Esophagus muscularis mucosa (tissue), 4 donors: ENCODE data around the gene PAQR8. TPM values are rescaled to one million over a fixed set of nuclear protein-coding genes. Genes with fewer than 3 reads are reported as not detected.
A peak's percentile ranks its signal among the peaks of the same experiment; 100 is the strongest.

Experiments used
- DNase-seq: peaks from one replicate; pipeline ENCODE4 v3.0.0-alpha.2; 2017; ENCODE audit errors: extremely low spot score
- H3K27ac ChIP-seq, 4 donors: fragments of 200-600 bp; sonication (generic); replicated peaks in 1 of 4; 1 replicate in 3 of 4; 2 replicates in 1 of 4; pipeline ENCODE4 v1.5.1; 2016 to 2019; ENCODE audit warnings: mild to moderate bottlenecking in 1 of 4
- H3K27me3 ChIP-seq, 4 donors: fragments of 200-600 bp; sonication (generic); one replicate each; pipeline versions ENCODE4 v1.5.1 to v1.6.0; 2016 to 2019
- H3K36me3 ChIP-seq, 4 donors: fragments of 200-600 bp; sonication (generic); one replicate each; pipeline ENCODE4 v1.5.1; 2016 to 2019
- H3K4me1 ChIP-seq, 4 donors: fragments of 200-600 bp; sonication (generic); one replicate each; pipeline ENCODE4 v1.5.1; 2016 to 2019
- H3K4me3 ChIP-seq, 4 donors: fragments of 200-600 bp; sonication (generic); 1 replicate in 2 of 4; 2 replicates in 2 of 4; pipeline ENCODE4 v1.5.1; 2016 to 2019; ENCODE audit warnings: mild to moderate bottlenecking in 4 of 4, moderate library complexity in 1 of 4
- H3K9me3 ChIP-seq, 4 donors: fragments of 200-600 bp; sonication (generic); 1 replicate in 3 of 4; 2 replicates in 1 of 4; pipeline ENCODE4 v1.5.1; 2016 to 2019
- EP300 ChIP-seq: sonication (generic); formaldehyde crosslinking; IDR thresholded peaks from one replicate; pipeline ENCODE4 v1.6.1; 2017; ENCODE audit warnings: antibody characterized with exemption
- POLR2A ChIP-seq: fragments of 450-650 bp; IDR thresholded peaks from one replicate; pipeline ENCODE4 v1.6.1; 2017; ENCODE audit warnings: antibody characterized with exemption, moderate library complexity, mild to moderate bottlenecking, low read depth
- POLR2AphosphoS5 ChIP-seq, 2 donors: sonication (generic); formaldehyde crosslinking; IDR thresholded peaks; one replicate each; pipeline ENCODE4 v1.6.1; 2017; ENCODE audit warnings: antibody characterized with exemption in 2 of 2
- WGBS: methylation state at CpG from one replicate; pipeline ENCODE4 v1.1.5; 2018; 5-methylcytosine and 5-hydroxymethylcytosine counted together
- intact Hi-C: fragments of 100-400 bp; cut with DNase I; formaldehyde crosslinking; loops from one replicate; pipeline ENCODE4 v1.15.1; 2023
- total RNA-seq, 4 donors: library from RNA; depleted of rRNA; stranded (reverse); fragments of >200 nt; gene quantifications; one replicate each; pipeline versions ENCODE4 v1.1.0 to v1.2.1, GENCODE V29; 2016
- TF ChIP-seq, protein P1 (sequence below), 3 experiments: fragments of 200-600 bp in 2 of 3; fragments of 450-650 bp in 1 of 3; sonication (generic) in 2 of 3; IDR thresholded peaks; one replicate each; pipeline ENCODE4 v1.5.1; 2017 to 2019; ENCODE audit warnings: antibody characterized with exemption in 3 of 3, mild to moderate bottlenecking in 2 of 3, moderate library complexity in 1 of 3

PAQR8 gene
- total RNA-seq, 4 donors from 2014 or later, result 11.1 to 32.5 (median 14.2) TPM

DNA sequence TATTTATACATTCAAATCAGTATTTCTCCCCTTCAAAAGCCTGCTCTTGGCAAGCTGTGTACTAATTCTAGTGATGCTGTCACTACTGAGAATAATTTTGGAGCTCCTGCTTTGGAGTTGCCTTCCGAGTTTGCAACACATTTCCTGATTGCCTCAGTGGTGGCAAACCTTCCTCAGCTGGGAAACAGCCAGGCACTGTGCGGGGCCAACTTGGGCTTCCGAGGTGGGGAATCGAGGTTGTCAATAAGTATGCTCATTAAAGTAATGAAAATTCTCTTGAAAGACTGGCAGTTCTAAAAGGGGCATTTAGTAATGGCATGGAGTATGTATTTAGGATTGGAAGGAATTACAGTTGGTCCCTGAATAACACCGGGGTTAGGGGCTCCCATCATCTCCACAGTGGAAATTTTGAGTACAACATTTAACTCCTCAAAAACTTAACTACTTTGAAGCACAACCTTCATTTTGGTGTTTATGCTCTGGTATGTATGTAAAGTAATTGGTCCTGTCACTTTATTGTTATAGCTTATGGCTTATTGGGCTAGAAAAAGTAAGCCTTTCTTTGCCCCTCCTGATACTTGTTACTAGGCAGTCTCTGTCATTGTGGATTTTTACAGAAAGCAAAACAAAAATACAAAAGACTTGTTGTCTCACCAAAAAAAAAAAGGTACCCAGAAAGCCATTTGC lies 2.7 kb downstream of the PAQR8 start:
- Histone ChIP-seq H3K4me1 (peaks cover 16 to 61% (median 59%) of the 10 kb centered on the region in 4 donors), H3K27ac (peak overlapping the region in 2 of 4 donors; percentile 2 to 52), H3K4me3 (no peak overlapping the region), H3K9me3 (no peaks in the 10 kb centered on the region), H3K27me3 (no peaks in the 10 kb centered on the region), H3K36me3 (peaks cover 0 to 8% (median 0%) of the 10 kb centered on the region in 4 donors)
- TF ChIP-seq, protein P1, sequence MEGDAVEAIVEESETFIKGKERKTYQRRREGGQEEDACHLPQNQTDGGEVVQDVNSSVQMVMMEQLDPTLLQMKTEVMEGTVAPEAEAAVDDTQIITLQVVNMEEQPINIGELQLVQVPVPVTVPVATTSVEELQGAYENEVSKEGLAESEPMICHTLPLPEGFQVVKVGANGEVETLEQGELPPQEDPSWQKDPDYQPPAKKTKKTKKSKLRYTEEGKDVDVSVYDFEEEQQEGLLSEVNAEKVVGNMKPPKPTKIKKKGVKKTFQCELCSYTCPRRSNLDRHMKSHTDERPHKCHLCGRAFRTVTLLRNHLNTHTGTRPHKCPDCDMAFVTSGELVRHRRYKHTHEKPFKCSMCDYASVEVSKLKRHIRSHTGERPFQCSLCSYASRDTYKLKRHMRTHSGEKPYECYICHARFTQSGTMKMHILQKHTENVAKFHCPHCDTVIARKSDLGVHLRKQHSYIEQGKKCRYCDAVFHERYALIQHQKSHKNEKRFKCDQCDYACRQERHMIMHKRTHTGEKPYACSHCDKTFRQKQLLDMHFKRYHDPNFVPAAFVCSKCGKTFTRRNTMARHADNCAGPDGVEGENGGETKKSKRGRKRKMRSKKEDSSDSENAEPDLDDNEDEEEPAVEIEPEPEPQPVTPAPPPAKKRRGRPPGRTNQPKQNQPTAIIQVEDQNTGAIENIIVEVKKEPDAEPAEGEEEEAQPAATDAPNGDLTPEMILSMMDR (IDR thresholded peaks at IDR 0.05), result no peak
- TF ChIP-seq POLR2AphosphoS5 (IDR thresholded peaks at IDR 0.05) (no peak), EP300 (no peak), POLR2A (no peak)
- intact Hi-C loops, result loop anchor here (5.0 to 10.0 kb wide), 3 partner anchors 33 to 80 kb away; partner anchors contain the start of gene MCM3
- DNase-seq, result no peak
- 55% methylated on average over 5 of the region's 5 CpGs for WGBS

- H3K4me1 ChIP-seq, result peaks cover 16 to 54% (median 52%) of the 10 kb centered on the region in 4 donors
- intact Hi-C loops, result loop anchor here (10.0 kb wide), 1 partner anchor 81 kb away; the partner anchor contains the start of gene MCM3
- peaks cover 0 to 8% (median 0%) of the 10 kb centered on the region in 4 donors for H3K36me3 ChIP-seq
- no peak for DNase-seq
- TF ChIP-seq POLR2A (no peak), EP300 (no peak), POLR2AphosphoS5 (IDR thresholded peaks at IDR 0.05) (no peak)
- TF ChIP-seq, protein P1 (IDR thresholded peaks at IDR 0.05), result no peak
- no peak overlapping the region for H3K4me3 ChIP-seq
- WGBS, result 94% methylated on average over 4 of the region's 4 CpGs
- H3K9me3 ChIP-seq, result no peaks in the 10 kb centered on the region
- no peaks in the 10 kb centered on the region for H3K27me3 ChIP-seq
- peak overlapping the region in 2 of 4 donors; percentile 7 to 31 for H3K27ac ChIP-seq
Observed at GRCh38 chr6:52365317-52365716, 3.4 kb downstream of the PAQR8 start.

DNA sequence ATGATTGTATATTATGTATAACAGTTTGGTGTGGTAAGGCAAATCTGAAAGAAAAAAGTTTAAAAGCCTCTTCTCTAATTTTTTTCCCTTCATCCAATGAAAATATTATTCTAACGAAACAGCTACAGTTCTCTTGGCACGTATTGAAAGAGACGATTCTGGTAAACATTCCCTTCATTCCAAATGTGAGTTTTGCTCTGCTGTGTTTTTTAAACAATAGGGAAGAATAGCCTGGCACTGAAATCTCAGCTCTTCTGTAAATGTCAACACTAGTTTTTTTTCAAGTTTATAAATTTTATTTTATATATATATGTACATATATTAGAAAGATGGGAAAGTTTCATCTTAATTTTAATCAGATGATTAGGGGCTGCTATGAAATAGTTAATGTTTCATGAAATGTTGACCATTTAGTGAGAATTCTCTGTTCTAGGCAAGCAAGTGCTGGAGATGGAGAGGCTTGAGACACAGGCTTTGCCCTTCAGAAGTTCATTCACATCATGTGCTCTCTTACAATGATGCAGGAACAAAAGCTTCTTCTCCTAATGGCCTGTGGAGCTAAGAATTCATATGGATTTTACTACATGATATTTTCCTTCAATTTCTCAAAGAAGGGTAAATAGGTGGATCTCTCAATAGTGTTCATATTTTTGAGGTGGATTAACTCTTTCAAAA lies 4.1 kb downstream of the PAQR8 start:
- Histone ChIP-seq H3K27ac (peak overlapping the region in 3 of 4 donors; percentile 7 to 31 (median 11)), H3K27me3 (no peaks in the 10 kb centered on the region), H3K4me3 (no peak overlapping the region), H3K36me3 (peaks cover 0 to 8% (median 0%) of the 10 kb centered on the region in 4 donors), H3K4me1 (peaks cover 13 to 47% (median 45%) of the 10 kb centered on the region in 4 donors), H3K9me3 (no peaks in the 10 kb centered on the region)
- no peak for TF ChIP-seq EP300
- 45% methylated on average over 3 of the region's 3 CpGs for WGBS
- intact Hi-C loops, result loop anchor here (10.0 kb wide), 1 partner anchor 81 kb away; the partner anchor contains the start of gene MCM3
- no peak for DNase-seq

DNA sequence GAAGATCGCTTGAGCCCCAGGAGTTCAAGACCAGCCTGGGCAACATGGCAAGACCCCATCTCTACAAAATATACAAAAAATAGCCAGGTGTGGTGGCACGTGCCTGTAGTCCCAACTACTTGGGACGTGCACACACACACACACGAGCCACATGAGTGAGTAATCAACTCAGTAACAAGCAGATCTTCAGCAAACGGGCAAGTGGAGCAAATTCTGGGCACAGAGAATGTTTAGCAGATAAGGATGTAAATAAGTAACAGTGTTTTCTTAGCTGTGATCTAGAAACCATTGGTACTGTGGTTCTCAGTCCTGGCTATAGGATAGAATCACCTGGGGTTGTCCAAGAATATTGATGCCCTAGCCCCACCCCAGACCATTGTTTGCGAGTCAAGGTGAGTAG lies 6.1 kb downstream of the PAQR8 start:
- no peak for DNase-seq
- H3K4me1 ChIP-seq, result peaks cover 7 to 43% (median 36%) of the 10 kb centered on the region in 4 donors
- no peak overlapping the region for H3K4me3 ChIP-seq
- H3K27me3 ChIP-seq, result no peaks in the 10 kb centered on the region
- H3K9me3 ChIP-seq, result no peaks in the 10 kb centered on the region
- TF ChIP-seq POLR2AphosphoS5 (IDR thresholded peaks at IDR 0.05), result no peak
- TF ChIP-seq, protein P1 (IDR thresholded peaks at IDR 0.05), result no peak
- no peak for TF ChIP-seq POLR2A
- TF ChIP-seq EP300, result no peak
- intact Hi-C loops, result loop anchor here (10.0 kb wide), 1 partner anchor 83 kb away; the partner anchor contains the start of gene MCM3
- 96% methylated on average over 6 of the region's 6 CpGs for WGBS
- H3K36me3 ChIP-seq, result peaks cover 0 to 8% (median 0%) of the 10 kb centered on the region in 4 donors
- H3K27ac ChIP-seq, result no peak overlapping the region

DNA sequence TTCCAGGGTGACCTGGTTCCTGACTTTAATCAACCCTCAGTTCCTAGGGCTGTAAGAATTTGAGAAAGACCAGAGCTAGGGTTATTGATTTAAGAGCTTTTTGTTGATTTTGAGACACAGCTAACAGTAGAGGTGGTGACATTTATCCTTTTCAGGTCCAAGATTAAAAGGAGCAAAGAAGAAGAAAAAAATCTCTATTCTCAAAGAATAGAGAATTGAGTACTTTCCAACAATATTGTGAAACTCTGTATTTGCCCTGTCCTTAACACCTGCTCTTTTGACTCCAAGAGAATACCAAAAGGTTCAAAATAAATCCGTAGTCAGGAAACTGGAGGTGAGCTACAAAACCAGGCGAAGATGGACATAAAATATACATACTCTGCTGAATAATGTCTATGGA lies 7.3 kb downstream of the PAQR8 start:
- Histone ChIP-seq H3K27ac (no peak overlapping the region), H3K4me1 (peaks cover 3 to 31% (median 24%) of the 10 kb centered on the region in 4 donors), H3K27me3 (no peaks in the 10 kb centered on the region), H3K36me3 (peaks cover 0 to 8% (median 0%) of the 10 kb centered on the region in 4 donors), H3K4me3 (no peak overlapping the region), H3K9me3 (no peaks in the 10 kb centered on the region)
- 96% methylated on average over 2 of the region's 2 CpGs for WGBS
- TF ChIP-seq POLR2A (no peak), EP300 (no peak), POLR2AphosphoS5 (IDR thresholded peaks at IDR 0.05) (no peak)
- TF ChIP-seq, protein P1 (IDR thresholded peaks at IDR 0.05), result no peak
- intact Hi-C loops, result loop anchor here (10.0 kb wide), 1 partner anchor 84 kb away; the partner anchor contains the start of gene MCM3
- no peak for DNase-seq
